NCI-H446 (cell line): ENCODE results near the gene ST6GALNAC5.
"Not testable (repeated sequence)": the region's sequence is repeated elsewhere in the genome, so short reads cannot be mapped to it uniquely, and the experiment has no call there.

Experiments used
- DNase-seq, 2 experiments: peaks; one replicate each; lab custom pipeline; 2025; lab: John Stamatoyannopoulos, UW

The ST6GALNAC5 gene

GRCh38 chr1:76867342-76868130 lies at the start of gene ST6GALNAC5:
ST6GALNAC5 (plus strand) TSS chr1:76867480.
- DNase-seq, result peak; percentile 43 to 71

GRCh38 chr1:76820028-76820427 lies 47.3 kb upstream of the ST6GALNAC5 start:
- no peak for DNase-seq

GRCh38 chr1:76822961-76823360 lies 44.3 kb upstream of the ST6GALNAC5 start:
- DNase-seq, result not testable (repeated sequence)

- DNase-seq, result no peak
Observed at GRCh38 chr1:76824106-76824505, 43.2 kb upstream of the ST6GALNAC5 start.

- no peak for DNase-seq
Observed at GRCh38 chr1:76826072-76826845, 41.0 kb upstream of the ST6GALNAC5 start.

GRCh38 chr1:76827066-76827465 lies 40.2 kb upstream of the ST6GALNAC5 start:
- no peak for DNase-seq

GRCh38 chr1:76830373-76830772 lies 36.9 kb upstream of the ST6GALNAC5 start:
- no peak for DNase-seq

GRCh38 chr1:76832521-76832920 lies 34.8 kb upstream of the ST6GALNAC5 start:
- DNase-seq, result no peak

- no peak for DNase-seq
Observed at GRCh38 chr1:76833151-76833550, 34.1 kb upstream of the ST6GALNAC5 start.

GRCh38 chr1:76833856-76834255 lies 33.4 kb upstream of the ST6GALNAC5 start:
- DNase-seq, result no peak

GRCh38 chr1:76835203-76835602 lies 32.1 kb upstream of the ST6GALNAC5 start:
- DNase-seq, result no peak

GRCh38 chr1:76840278-76840677 lies 27.0 kb upstream of the ST6GALNAC5 start:
- DNase-seq, result no peak

- no peak for DNase-seq
Observed at GRCh38 chr1:76841460-76841859, 25.8 kb upstream of the ST6GALNAC5 start.

- DNase-seq, result no peak
Observed at GRCh38 chr1:76843821-76844464, 23.3 kb upstream of the ST6GALNAC5 start.

GRCh38 chr1:76854255-76854654 lies 13.0 kb upstream of the ST6GALNAC5 start:
- no peak for DNase-seq

GRCh38 chr1:76856104-76856503 lies 11.2 kb upstream of the ST6GALNAC5 start:
- DNase-seq, result no peak

GRCh38 chr1:76857138-76857537 lies 10.1 kb upstream of the ST6GALNAC5 start:
- no peak for DNase-seq

- DNase-seq, result no peak
Observed at GRCh38 chr1:76857973-76858372, 9.3 kb upstream of the ST6GALNAC5 start.

GRCh38 chr1:76861149-76861548 lies 6.1 kb upstream of the ST6GALNAC5 start:
- no peak for DNase-seq

- DNase-seq, result no peak
Observed at GRCh38 chr1:76862447-76862846, 4.8 kb upstream of the ST6GALNAC5 start.

GRCh38 chr1:76864383-76864782 lies 2.9 kb upstream of the ST6GALNAC5 start:
- no peak for DNase-seq

GRCh38 chr1:76865696-76866286 lies 1.5 kb upstream of the ST6GALNAC5 start:
- peak; percentile 68 to 81 for DNase-seq
